NCI-H524 (cell line): ENCODE measurements around the gene CARMIL3.

Source experiments
- DNase-seq, 2 experiments: peaks; one replicate each; lab custom pipeline; 2025; lab: John Stamatoyannopoulos, UW

Gene CARMIL3

DNA sequence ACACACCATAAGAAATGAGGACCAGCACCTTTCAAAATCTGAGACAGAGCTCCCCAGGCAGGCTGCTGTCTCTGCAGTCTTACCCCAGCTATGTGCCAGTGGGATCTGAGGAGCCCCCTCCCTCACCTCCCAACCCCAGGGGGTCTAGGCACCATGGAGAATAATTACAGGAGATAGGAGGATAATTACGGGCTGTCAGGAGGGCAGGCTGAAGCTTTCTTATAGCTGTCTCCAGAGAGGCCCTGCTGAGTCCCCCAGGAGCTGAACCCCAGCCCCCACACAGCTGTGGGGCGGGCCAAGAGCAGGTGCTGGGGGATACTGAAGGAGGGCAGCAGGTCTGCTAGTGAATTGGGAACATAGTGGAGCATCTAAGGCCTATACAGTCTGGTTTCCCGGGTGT lies 26.3 kb downstream of the CARMIL3 start:
- DNase-seq: peak; percentile 78 to 90

- peak; percentile 100 for DNase-seq
Observed at GRCh38 chr14:24079491-24080141, 27.8 kb downstream of the CARMIL3 start.

GRCh38 chr14:24080142-24080530 lies 28.3 kb downstream of the CARMIL3 start:
- DNase-seq: no peak

- DNase-seq: peak; percentile 98 to 99
Observed at GRCh38 chr14:24080888-24081738, 29.3 kb downstream of the CARMIL3 start.

GRCh38 chr14:24081739-24082211 lies 30.0 kb downstream of the CARMIL3 start:
- DNase-seq: peak; percentile 89 to 90

GRCh38 chr14:24082411-24083080 lies 30.7 kb downstream of the CARMIL3 start:
- DNase-seq: no peak

GRCh38 chr14:24083462-24083861 lies 31.7 kb downstream of the CARMIL3 start:
- DNase-seq: no peak

GRCh38 chr14:24084440-24084839 lies 32.6 kb downstream of the CARMIL3 start:
- DNase-seq: no peak

GRCh38 chr14:24085215-24085614 lies 33.4 kb downstream of the CARMIL3 start:
- DNase-seq: peak; percentile 93 to 97

DNA sequence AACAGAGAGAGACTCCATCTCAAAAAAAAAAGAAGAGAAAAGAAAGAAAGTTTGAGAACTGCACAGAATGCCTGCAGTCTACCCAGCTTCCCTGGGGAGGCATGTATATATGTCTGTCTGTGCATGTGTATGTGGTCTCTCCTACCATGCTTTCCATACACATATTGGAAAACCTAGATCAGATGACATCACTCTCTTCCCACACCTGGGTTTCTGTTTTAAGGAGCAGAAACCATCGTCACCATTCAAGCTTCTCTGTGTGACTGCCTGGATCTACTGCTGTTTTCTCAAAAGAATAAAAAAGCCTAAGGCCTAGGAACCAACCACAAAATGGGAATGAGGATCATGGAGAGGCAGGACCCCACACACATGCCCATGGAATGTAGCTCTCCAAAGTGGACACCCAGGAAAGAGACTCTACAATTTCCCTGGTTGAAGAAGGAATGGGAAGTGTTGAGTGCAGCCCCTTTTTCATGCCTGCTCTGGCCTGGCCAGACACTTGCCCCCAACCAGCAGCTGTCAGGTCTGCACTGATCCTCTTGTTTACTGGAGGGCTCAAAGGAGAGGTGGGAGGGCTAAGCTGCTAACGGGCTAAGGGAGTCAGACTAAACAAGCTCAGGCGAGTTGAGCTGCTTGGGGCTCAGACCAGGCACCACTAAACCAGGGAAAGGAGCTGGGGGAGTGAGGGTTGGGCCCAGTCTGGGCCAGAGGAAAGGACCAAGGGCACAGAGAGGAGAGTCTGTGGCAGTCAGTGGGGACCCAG lies 34.6 kb downstream of the CARMIL3 start:
- peak; percentile 85 to 96 for DNase-seq

DNA sequence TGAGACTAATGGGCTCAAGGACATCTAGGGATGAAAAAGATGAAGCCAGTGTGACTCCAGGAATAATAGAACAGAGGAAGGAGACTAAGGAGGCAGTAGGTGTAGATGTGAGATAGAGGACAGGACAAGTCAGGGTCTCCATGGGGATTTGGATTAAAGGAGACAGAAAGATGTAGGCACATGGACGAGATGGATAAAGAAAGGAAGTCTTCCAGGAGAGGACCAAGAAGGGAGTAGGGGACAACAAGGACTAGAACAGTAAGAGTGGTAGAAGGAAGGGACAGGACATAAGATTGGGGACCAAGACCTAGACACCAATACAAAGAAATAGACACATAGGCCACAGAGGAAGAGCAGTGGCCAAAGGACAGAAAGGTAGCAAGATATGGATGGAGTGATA lies 35.2 kb downstream of the CARMIL3 start:
- no peak for DNase-seq

DNA sequence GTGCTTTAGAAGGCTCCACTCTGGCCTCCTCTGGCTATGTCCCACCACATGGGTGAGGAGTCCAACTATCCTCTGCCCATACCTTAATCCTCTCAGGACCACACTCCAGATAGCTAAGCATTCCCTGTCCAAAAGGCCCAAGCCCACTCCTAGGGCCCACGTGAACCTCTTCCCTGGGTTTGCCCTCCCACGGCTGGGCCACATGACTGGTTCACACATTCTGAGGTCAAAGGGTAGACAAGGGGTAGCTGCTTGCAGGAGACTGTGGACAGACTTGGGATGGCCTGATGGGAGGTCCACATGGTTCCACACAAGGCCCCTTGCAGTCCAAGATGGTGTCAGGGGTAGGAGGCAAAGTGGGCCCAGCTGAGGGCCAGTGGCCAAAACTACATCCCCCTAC lies 36.3 kb downstream of the CARMIL3 start:
- no peak for DNase-seq

DNA sequence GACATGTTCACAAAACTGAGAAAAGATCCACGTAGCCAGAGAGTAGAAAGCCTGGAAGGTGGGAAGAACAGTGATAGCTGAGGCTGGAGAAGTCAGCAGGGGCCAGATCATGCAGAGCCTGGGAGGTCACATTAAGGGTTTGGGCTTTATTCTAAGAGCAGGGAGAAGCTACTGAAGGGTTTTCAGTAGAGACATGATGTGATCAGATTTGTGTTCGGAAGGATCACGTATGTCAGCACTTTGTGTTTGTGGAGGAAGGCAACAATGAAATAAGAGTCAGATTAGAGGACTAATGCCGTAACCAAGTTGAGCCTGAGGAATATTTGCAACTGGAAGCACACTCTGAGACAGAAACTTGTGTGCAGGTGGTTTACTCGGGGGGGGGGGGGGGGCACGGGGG lies 38.1 kb downstream of the CARMIL3 start:
- no peak for DNase-seq

DNA sequence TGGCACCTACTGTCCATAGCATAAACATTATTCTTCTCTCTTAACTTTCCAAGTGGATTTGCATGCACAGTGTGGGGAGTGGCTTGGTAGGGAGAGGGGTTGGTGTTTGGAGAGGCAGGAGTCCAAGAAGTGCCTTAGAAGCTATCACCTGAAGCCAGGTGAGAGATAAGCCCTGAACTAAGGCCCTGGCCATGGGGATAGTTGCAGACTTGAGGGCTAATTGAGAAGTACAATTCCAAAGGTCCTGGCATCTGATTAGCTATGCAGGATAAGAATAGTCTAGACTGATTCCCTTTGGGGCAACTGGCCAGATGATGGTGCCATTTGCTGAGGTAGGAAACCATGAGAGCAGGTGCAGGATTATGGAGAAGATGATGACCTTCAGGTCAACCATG lies 40.3 kb downstream of the CARMIL3 start:
- DNase-seq: no peak

DNA sequence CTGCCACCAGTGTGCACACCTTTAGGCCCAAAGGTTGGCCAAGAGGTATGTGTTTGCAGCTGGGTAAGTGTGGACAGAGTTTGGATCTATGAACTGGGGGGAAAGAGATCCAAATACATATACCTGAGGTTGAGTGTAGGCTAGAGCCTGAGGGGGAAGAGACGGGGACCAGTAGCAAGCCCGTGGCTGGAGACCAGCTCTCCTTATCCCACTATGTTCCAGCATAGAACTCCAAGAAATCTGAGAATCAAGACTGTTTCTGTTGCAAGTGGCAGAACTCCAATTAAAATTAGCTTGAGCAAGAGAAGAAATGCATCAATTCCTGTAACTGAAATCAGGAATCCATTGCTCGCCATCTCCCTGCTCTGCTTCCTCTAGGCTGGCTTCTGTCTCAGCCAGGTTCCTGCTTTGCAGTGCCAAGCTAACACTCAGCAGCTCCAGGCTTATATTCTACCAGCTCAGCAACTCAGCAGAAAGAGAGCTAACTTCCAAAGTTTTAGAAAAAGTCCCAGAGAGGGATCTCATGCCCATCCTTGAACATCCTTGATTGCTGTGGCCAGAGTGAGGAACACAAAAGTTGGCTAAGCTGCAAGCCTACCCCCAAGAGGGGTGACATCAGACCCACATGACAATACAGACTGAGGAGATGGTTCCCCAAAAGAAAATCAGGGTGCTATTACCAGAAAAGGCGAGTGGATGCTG lies 40.8 kb downstream of the CARMIL3 start:
- no peak for DNase-seq

GRCh38 chr14:24093207-24093900 lies 41.5 kb downstream of the CARMIL3 start:
- no peak for DNase-seq

DNA sequence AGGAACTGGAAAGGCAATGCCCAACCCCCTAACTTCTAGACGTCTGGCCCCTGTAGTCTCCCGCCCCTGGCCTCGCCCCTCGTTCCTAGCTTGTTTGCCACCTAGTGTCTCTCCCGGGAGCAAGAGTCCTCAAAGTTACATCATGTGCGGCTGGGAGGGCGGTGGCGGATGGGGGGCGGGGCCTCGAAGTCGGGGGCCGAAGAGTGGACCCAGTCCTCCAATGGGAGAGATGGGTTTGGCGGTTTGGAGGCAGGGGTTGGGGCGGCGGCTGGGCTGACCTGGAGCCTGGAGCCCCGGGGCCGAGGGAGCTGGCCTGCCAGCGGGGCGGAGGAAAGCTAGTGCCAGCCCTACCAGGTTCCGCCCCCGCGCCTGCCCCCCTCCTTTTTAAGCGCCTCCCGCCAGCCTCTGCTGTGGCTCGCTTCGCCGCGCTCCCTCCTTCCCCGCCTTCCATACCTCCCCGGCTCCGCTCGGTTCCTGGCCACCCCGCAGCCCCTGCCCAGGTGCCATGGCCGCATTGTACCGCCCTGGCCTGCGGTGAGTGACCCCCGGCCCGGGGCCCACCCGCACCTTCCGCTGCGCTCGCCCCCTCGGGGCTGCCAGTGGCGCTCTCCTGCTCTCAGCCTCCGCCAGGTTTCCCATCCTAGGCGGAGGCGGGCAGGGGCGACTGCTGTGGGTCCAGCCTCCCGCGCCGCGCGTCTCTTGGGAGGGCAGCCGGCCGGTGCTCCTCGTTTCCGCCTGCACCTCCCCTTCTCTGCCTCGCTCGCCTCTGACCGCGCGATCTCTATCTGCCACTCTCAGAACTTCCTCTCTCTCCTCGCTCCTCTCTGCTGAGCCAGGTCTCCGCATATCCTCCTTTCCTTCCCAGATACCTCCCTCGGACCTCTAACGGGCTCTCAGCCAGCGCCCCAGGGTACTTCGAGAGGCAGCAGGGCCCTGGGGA lies 42.4 kb downstream of the CARMIL3 start, which contains the start of gene PCK2:
TSS of gene PCK2 (plus strand) at position 411 of the 940 bp plus-strand sequence. CDS start at position 506, 95 bp downstream.
- DNase-seq: peak; percentile 95 to 98

DNA sequence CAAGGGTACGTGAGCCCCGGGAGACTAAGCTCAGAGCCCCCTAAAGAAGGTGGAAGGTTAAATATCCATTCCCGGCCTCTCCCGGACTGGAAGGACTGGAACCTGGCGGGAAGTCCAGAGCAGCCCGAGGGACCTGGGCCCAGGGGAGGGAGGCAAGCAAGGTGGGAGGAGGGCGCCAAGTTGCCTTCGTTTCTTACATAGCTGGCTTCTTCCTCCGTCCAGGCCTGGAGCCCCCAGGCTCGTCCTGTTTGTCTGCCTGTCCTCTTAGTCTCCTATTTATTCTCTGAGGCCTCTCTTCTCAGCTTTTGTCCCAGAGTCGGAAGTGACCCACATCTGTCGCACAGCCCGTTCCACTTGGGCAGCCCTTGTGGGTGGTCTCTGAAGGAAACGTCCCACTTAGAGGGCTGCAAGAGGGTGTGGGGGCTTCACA lies 43.0 kb downstream of the CARMIL3 start:
- peak in 1 of 2 experiments; percentile 63 for DNase-seq
